ENCODE measurements around the gene MAGEA6.
"Not testable (repeated sequence)": the region's sequence is repeated elsewhere in the genome, so short reads cannot be mapped to it uniquely, and the experiment has no call there.

Gene MAGEA6, protein sequence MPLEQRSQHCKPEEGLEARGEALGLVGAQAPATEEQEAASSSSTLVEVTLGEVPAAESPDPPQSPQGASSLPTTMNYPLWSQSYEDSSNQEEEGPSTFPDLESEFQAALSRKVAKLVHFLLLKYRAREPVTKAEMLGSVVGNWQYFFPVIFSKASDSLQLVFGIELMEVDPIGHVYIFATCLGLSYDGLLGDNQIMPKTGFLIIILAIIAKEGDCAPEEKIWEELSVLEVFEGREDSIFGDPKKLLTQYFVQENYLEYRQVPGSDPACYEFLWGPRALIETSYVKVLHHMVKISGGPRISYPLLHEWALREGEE

DNA sequence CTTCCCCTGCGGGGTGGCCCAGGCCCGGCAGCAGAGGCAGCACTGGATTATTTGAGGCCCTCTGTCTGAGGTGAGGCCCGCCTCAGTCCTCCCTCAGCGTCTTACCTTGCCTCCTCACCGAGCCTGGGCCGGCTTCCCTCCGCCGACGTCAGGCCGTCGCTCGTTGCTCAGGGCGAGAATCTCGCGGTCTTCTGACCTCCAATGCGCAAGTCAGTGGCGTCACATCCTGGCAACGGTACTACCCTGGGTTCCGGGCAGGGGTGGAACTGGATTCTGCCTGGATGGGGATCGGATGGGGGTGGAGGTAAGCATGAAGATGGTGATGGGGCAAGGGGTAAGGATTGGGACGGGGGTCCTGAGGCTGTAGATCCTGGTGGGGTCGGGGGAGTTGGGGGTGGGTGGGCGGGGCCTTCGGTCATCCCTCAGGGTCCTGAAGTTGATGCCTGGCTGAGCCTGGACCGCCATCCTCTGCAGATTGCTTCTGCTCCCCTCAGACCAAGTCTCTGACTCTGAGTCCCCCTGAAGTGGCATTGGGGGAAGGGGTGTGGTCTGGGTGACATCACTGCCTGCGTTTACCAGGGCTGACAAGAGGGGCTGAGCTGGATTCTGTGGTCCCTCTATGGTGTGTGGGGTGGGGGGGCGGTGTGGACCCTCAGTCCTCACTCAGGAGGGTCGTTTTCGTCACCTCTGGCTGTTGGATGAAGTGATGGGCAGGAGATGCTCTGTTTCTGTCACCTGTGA, at the start of gene MAGEA6:
Gene MAGEA6, minus strand, starts transcription at position 141 of the 741 bp plus-strand sequence. CDS start 2,039 bp downstream, outside the sequence.
- DNase-seq: not testable (repeated sequence)

- DNase-seq: no peak
These were observed 49.8 kb upstream of the MAGEA6 start for GRCh38 chrX:152819266-152819665.

- no peak for DNase-seq
These were observed 48.9 kb upstream of the MAGEA6 start for GRCh38 chrX:152818356-152818755.

- no peak for DNase-seq
These were observed 47.7 kb upstream of the MAGEA6 start for GRCh38 chrX:152817078-152817764.

DNA sequence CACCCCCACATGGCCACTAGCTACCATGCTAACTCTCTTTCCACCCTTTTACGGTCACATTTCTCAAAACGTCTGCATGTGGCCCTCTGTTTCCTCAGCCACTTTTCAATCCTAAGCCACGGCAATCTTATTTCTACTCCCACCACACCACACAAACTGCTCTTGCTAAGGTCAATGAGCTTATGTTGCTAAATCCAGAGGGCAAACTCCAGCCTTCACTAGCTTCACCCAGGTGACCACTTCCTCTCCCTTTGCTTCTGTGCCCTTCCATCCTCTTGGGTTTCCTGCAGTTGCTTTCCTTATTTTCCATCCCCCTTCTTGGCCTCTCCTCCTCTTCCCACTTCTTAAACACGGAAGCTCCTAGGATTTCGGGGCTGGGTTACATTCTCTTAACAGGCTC, 44.6 kb upstream of the MAGEA6 start:
- no peak for DNase-seq

- DNase-seq: no peak
These were observed 43.7 kb upstream of the MAGEA6 start for GRCh38 chrX:152813206-152813605.

- no peak for DNase-seq
These were observed 40.9 kb upstream of the MAGEA6 start for GRCh38 chrX:152810403-152810802.

GRCh38 chrX:152806035-152806434, 36.5 kb upstream of the MAGEA6 start:
- DNase-seq: no peak

- no peak for DNase-seq
These were observed 29.5 kb upstream of the MAGEA6 start for GRCh38 chrX:152798945-152799344.

DNA sequence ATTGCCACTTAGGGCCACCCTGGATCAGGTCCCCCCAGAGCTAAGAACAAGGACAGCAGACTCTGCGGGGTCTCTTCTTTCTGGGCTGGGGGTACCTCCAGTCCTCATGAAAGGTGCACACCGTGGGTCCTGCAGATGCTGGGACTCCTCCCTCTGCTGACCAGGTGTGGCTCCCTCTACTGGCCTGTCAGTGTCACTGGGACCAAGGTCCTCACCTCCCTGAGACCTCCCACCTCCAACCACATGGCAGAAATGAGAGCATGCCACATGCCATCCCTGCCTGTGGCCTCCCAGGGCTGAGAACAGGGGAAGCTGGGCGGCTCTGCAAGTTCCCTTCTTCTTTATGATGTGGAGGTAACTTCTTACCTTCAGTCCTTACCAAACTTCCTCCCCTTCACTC, 17.6 kb upstream of the MAGEA6 start:
- not testable (repeated sequence) for DNase-seq

DNA sequence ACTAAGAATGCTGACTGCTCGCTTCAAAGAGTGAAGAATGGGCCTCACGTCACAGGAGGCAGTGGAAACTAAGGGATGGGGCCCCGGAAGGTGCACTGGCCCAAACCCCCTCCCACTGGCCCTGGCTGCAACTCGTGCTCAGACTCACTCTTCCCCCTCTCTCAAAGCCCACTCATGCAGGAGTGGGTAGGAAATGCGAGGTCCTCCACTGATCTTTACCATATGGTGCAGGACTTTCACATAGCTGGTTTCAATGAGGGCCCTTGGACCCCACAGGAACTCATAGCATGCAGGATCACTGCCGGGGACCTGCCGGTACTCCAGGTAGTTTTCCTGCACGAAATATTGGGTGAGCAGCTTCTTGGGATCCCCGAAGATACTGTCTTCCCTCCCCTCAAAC, 2.9 kb downstream of the MAGEA6 start:
- DNase-seq: not testable (repeated sequence)

- DNase-seq: not testable (repeated sequence)
These were observed 7.9 kb downstream of the MAGEA6 start for GRCh38 chrX:152761582-152761981.

GRCh38 chrX:152759544-152759943, 9.9 kb downstream of the MAGEA6 start:
- DNase-seq: not testable (repeated sequence)

GRCh38 chrX:152758918-152759317, 10.6 kb downstream of the MAGEA6 start, which contains the start of gene CSAG3:
Gene CSAG3, plus strand, starts transcription at chrX:152759218.
- not testable (repeated sequence) for DNase-seq

DNA sequence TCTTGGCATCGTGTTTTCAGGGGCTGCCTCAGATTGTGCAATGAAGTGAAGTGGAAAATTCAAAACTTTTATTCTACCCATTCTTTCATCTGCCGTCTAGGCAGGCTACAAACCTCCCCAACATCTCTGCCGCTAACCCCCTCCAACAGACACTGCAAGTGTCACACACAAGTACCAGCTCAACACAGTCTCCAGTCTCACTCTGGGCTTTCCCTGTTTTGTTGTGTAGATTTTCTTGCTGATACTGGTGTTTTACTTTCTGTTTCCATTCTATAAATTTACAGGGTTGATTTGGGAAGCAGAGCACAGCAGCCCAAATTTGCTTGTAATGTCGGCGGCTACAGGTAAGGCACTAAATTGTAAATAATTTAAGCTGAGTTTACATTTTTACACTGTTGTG, 14.6 kb downstream of the MAGEA6 start:
- DNase-seq: not testable (repeated sequence)

DNA sequence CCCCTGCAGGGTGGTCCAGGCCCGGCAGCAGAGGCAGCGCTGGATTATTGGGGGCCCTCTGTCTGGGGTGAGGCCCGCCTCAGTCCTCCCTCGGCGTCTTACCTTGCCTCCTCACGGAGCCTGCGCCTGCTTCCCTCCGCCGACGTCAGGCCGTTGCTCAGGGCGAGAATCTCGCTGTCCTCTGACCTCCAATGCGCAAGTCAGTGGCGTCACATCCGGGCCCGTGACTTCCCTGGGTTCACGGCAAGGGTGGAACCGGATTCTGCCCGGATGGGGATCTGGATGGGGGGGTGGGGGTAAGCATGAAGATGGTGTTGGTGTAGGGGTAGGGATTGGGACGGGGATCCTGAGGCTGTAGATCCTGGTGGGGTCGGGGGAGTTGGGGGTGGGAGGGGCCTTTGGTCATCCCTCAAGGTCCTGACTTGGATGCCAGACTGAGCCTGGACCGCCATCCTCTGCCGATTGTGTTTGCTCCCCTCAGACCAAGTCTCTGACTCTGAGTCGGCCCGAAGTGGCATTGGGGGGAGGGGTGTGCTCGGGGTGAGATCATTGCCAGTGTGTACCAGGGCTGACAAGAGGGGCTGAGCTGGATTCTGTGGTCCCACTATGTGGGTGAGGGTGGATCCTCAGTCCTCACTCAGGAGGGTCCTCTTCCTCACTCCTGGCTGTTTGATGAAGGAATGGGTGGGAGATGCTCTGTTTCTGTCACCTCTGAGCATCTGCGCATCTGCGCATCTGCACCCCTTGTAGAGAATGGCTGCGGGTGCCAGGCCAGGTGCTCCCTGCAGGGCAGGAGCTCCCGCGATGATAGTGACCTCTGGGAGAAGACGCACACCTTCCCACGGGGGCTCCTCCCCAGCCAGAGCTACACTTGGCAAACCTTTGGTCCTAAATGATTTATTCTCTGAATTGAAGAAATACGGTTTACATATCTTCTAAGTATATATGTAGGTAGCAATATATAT, 15.5 kb downstream of the MAGEA6 start, which contains the start of gene MAGEA2:
Gene MAGEA2, minus strand, starts transcription at position 157 of the 965 bp plus-strand sequence. CDS start 2,479 bp downstream, outside the sequence.
- DNase-seq: not testable (repeated sequence)

DNA sequence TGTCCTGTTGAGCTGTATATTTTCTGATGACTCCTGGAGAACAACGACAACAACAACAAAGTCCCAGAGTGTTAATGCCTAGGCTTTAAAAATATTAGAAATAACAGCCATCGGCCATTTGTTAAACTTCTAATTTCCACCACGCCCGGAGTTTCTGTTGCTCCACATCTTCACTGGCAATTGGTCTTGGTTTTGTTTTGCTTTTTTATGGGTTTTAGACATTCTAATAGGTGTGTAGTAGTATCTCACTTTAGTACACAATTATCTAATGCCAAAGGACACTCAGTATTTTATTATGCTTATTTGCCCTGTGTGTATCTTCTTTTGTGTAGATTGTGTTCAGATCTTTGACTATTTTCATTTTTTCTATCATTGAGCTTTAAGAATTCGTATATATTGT, 30.9 kb downstream of the MAGEA6 start:
- DNase-seq: no peak

DNA sequence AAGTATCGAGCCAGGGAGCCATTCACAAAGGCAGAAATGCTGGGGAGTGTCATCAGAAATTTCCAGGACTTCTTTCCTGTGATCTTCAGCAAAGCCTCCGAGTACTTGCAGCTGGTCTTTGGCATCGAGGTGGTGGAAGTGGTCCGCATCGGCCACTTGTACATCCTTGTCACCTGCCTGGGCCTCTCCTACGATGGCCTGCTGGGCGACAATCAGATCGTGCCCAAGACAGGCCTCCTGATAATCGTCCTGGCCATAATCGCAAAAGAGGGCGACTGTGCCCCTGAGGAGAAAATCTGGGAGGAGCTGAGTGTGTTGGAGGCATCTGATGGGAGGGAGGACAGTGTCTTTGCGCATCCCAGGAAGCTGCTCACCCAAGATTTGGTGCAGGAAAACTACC, 33.0 kb downstream of the MAGEA6 start:
- not testable (repeated sequence) for DNase-seq

DNA sequence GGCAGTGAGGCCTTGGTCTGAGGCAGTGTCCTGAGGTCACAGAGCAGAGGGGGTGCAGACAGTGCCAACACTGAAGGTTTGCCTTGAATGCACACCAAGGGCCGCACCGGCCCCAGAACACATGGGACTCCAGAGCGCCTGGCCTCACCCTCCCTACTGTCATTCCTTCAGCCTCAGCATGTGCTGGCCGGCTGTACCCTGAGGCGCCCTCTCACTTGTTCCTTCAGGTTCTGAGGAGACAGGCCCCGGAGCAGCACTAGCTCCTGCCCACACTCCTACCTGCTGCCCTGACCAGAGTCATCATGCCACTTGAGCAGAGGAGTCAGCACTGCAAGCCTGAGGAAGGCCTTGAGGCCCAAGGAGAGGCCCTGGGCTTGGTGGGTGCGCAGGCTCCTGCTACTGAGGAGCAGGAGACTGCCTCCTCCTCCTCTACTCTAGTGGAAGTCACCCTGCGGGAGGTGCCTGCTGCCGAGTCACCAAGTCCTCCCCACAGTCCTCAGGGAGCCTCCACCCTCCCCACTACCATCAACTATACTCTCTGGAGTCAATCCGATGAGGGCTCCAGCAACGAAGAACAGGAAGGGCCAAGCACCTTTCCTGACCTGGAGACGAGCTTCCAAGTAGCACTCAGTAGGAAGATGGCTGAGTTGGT, 33.5 kb downstream of the MAGEA6 start:
- no peak for DNase-seq

DNA sequence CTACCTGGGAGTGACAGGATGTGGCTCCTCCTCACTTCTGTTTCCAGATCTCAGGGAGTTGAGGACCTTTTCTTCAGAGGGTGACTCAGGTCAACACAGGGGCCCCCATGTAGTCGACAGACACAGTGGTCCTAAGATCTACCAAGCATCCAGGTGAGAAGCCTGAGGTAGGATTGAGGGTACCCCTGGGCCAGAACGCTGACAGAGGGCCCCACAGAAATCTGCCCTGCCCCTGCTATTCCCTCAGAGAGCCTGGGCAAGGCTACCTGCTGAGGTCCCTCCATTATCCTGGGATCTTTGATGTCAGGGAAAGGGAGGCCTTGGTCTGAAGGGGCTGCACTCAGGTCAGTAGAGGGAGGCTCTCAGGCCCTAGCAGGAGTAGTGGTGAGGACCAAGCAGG, 34.4 kb downstream of the MAGEA6 start:
- DNase-seq: no peak

DNA sequence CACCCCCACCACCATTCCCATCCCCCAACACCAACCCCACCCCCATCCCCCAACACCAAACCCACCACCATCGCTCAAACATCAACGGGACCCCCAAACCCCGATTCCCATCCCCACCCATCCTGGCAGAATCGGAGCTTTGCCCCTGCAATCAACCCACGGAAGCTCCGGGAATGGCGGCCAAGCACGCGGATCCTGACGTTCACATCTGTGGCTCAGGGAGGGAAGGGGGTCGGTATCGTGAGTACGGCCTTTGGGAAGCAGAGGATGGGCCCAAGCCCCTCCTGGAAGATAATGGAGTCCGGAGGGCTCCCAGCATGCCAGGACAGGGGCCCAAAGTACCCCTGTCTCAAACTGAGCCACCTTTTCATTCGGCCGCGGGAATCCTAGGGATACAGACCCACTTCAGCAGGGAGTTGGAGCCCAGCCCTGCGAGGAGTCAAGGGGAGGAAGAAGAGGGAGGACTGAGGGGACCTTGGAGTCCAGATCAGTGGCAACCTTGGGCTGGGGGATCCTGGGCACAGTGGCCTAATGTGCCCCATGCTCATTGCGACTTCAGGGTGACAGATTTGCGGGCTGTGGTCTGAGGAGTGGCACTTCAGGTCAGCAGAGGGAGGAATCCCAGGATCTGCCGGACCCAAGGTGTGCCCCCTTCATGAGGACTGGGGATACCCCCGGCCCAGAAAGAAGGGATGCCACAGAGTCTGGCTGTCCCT, 35.2 kb downstream of the MAGEA6 start:
- DNase-seq: not testable (repeated sequence)

Data from activated CD4-positive, CD25-positive, alpha-beta regulatory T cell treated with anti-CD3 and anti-CD28 coated beads, Interleukin-2, amount 50 U/mL, for 72 hours (primary cell).